NCI-H345 treated with DMSO at 0.1 percent for 48 hours (cell line): ENCODE measurements around the gene ALOX5.
"Not testable (repeated sequence)": the region's sequence is repeated elsewhere in the genome, so short reads cannot be mapped to it uniquely, and the experiment has no call there.

ENCODE experiments used
- DNase-seq: peaks from one replicate; lab custom pipeline; 2025; ENCODE audit not compliant: unreplicated experiment; lab: John Stamatoyannopoulos, UW

The ALOX5 gene

GRCh38 chr10:45373576-45374349, at the start of gene ALOX5:
Gene ALOX5, plus strand, starts transcription at chr10:45374216. Its CDS starts 64 bp downstream, at chr10:45374280.
- DNase-seq: peak; percentile 21

- DNase-seq: no peak
These were observed 48.9 kb upstream of the ALOX5 start for GRCh38 chr10:45325116-45325515.

GRCh38 chr10:45326864-45327263, 47.2 kb upstream of the ALOX5 start:
- DNase-seq: not testable (repeated sequence)

- DNase-seq: not testable (repeated sequence)
These were observed 42.2 kb upstream of the ALOX5 start for GRCh38 chr10:45331824-45332223.

- no peak for DNase-seq
These were observed 34.1 kb upstream of the ALOX5 start for GRCh38 chr10:45339894-45340293.

- not testable (repeated sequence) for DNase-seq
These were observed 33.6 kb upstream of the ALOX5 start for GRCh38 chr10:45340420-45340819.

- not testable (repeated sequence) for DNase-seq
These were observed 27.2 kb upstream of the ALOX5 start for GRCh38 chr10:45346652-45347335.

- not testable (repeated sequence) for DNase-seq
These were observed 26.6 kb upstream of the ALOX5 start for GRCh38 chr10:45347464-45347863.

GRCh38 chr10:45348196-45348765, 25.7 kb upstream of the ALOX5 start:
- not testable (repeated sequence) for DNase-seq

GRCh38 chr10:45353186-45353585, 20.8 kb upstream of the ALOX5 start:
- DNase-seq: no peak

- DNase-seq: no peak
These were observed 19.8 kb upstream of the ALOX5 start for GRCh38 chr10:45354261-45354660.

- DNase-seq: no peak
These were observed 18.5 kb upstream of the ALOX5 start for GRCh38 chr10:45355494-45355893.

GRCh38 chr10:45358961-45359360, 15.1 kb upstream of the ALOX5 start:
- DNase-seq: not testable (repeated sequence)

GRCh38 chr10:45361983-45362799, 11.8 kb upstream of the ALOX5 start:
- not testable (repeated sequence) for DNase-seq

- not testable (repeated sequence) for DNase-seq
These were observed 6.4 kb upstream of the ALOX5 start for GRCh38 chr10:45367643-45368042.

GRCh38 chr10:45368181-45368580, 5.8 kb upstream of the ALOX5 start:
- no peak for DNase-seq

GRCh38 chr10:45370202-45370955, 3.6 kb upstream of the ALOX5 start:
- no peak for DNase-seq

GRCh38 chr10:45371560-45371959, 2.5 kb upstream of the ALOX5 start:
- DNase-seq: no peak

GRCh38 chr10:45372251-45372951, 1.6 kb upstream of the ALOX5 start:
- DNase-seq: no peak
